GM23338 (cell line): ENCODE measurements around the gene SERPING1. TPM values are rescaled to one million over a fixed set of nuclear protein-coding genes. Genes with fewer than 3 reads are reported as not detected.

Source experiments
- ATAC-seq: fragments of 200-7000 bp; cut with Tn5 transposase; 3 replicates; pipeline ENCODE4 v1.9.1; 2020
- DNase-seq: peaks from one replicate; pipeline ENCODE4 v3.0.0-alpha.2; 2015; ENCODE audit warnings: low spot score
- H2AFZ ChIP-seq: fragments of 200-600 bp; sonication (generic); 2 replicates; pipeline ENCODE4 v1.8.0; 2016; ENCODE audit warnings: antibody characterized with exemption, mild to moderate bottlenecking, moderate library complexity
- H3F3A ChIP-seq: fragments of 200-600 bp; sonication (generic); replicated peaks from 2 replicates; pipeline ENCODE4 v1.8.0; 2017; ENCODE audit warnings: antibody characterized with exemption, mixed run types, low read depth
- H3K27ac ChIP-seq: fragments of 200-600 bp; sonication (generic); 2 replicates; pipeline ENCODE4 v1.6.1; 2016; ENCODE audit warnings: low read depth
- H3K27me3 ChIP-seq: fragments of 200-600 bp; sonication (generic); 2 replicates; pipeline ENCODE4 v1.8.0; 2016; ENCODE audit warnings: mild to moderate bottlenecking, mixed run types, moderate library complexity; ENCODE audit not compliant: insufficient read depth
- H3K36me3 ChIP-seq: fragments of 200-600 bp; sonication (generic); 2 replicates; pipeline ENCODE4 v1.8.0; 2016; ENCODE audit warnings: mild to moderate bottlenecking; ENCODE audit not compliant: insufficient read depth
- H3K4me1 ChIP-seq: fragments of 200-600 bp; sonication (generic); 2 replicates; pipeline ENCODE4 v1.8.0; 2016; ENCODE audit warnings: mild to moderate bottlenecking, moderate library complexity; ENCODE audit not compliant: insufficient read depth
- H3K4me2 ChIP-seq: fragments of 200-600 bp; sonication (generic); 2 replicates; pipeline ENCODE4 v1.7.1; 2017; ENCODE audit warnings: mixed run types
- H3K4me3 ChIP-seq: fragments of 200-600 bp; sonication (generic); 2 replicates; pipeline ENCODE4 v1.6.1; 2016; ENCODE audit warnings: mixed run types
- H3K79me2 ChIP-seq: fragments of 200-600 bp; sonication (generic); replicated peaks from 2 replicates; pipeline ENCODE4 v1.8.0; 2017; ENCODE audit warnings: mild to moderate bottlenecking; ENCODE audit not compliant: insufficient read depth
- H3K9me2 ChIP-seq: fragments of 200-600 bp; sonication (generic); 2 replicates; pipeline ENCODE4 v1.8.0; 2017; ENCODE audit not compliant: insufficient read depth
- H4K20me1 ChIP-seq: fragments of 200-600 bp; sonication (generic); replicated peaks from 2 replicates; pipeline ENCODE4 v1.8.0; 2017; ENCODE audit warnings: mild to moderate bottlenecking; ENCODE audit not compliant: insufficient read depth
- H3K27ac Mint-ChIP-seq: 2 replicates; pipeline ENCODE4 v1.8.0; 2020; ENCODE audit warnings: inconsistent platforms, mild to moderate bottlenecking, moderate library complexity, mixed read lengths
- H3K27me3 Mint-ChIP-seq: 3 replicates; pipeline ENCODE4 v1.8.0; 2022; ENCODE audit warnings: low read depth, mild to moderate bottlenecking, moderate library complexity, mixed read lengths, inconsistent platforms; ENCODE audit not compliant: insufficient read depth, poor library complexity
- H3K36me3 Mint-ChIP-seq: 3 replicates; pipeline ENCODE4 v1.8.0; 2021; ENCODE audit warnings: low read depth, mild to moderate bottlenecking, inconsistent platforms, moderate library complexity, mixed read lengths
- H3K4me1 Mint-ChIP-seq: 3 replicates; pipeline ENCODE4 v1.8.0; 2020; ENCODE audit warnings: mild to moderate bottlenecking, inconsistent platforms, mixed read lengths
- H3K4me3 Mint-ChIP-seq: 3 replicates; pipeline ENCODE4 v1.8.0; 2021; ENCODE audit warnings: moderate library complexity, mild to moderate bottlenecking, inconsistent platforms, mixed read lengths
- H3K9me3 Mint-ChIP-seq: 3 replicates; pipeline ENCODE4 v1.8.0; 2020; ENCODE audit warnings: moderate library complexity, mild to moderate bottlenecking, inconsistent platforms, mixed read lengths
- CREB1 ChIP-seq: fragments of 250-450 bp; sonication (Bioruptor Pico); IDR thresholded peaks from 2 replicates; pipeline ENCODE4 v1.5.0; 2020; ENCODE audit warnings: low read depth, mild to moderate bottlenecking, moderate library complexity
- EZH2 ChIP-seq: fragments of 200-600 bp; sonication (generic); IDR thresholded peaks from one replicate; pipeline ENCODE4 v1.8.0; 2017; ENCODE audit warnings: antibody characterized with exemption, mild to moderate bottlenecking, low read depth; ENCODE audit not compliant: unreplicated experiment
- EZH2phosphoT487 ChIP-seq: fragments of 200-600 bp; sonication (generic); IDR thresholded peaks from one replicate; pipeline ENCODE4 v1.8.1; 2018; ENCODE audit warnings: antibody characterized with exemption; ENCODE audit not compliant: unreplicated experiment
- JUNB ChIP-seq: IDR thresholded peaks from one replicate; pipeline ENCODE4 v1.6.1; 2016; ENCODE audit warnings: antibody characterized with exemption; ENCODE audit not compliant: unreplicated experiment
- NANOG ChIP-seq: IDR thresholded peaks from 2 replicates; pipeline ENCODE4 v1.6.1; 2016; ENCODE audit warnings: antibody characterized with exemption, borderline replicate concordance
- POLR2AphosphoS5 ChIP-seq: IDR thresholded peaks from 2 replicates; pipeline ENCODE4 v1.6.1; 2016; ENCODE audit warnings: antibody characterized with exemption, low read depth
- STAT1 ChIP-seq: IDR thresholded peaks from one replicate; pipeline ENCODE4 v1.6.1; 2016; ENCODE audit warnings: antibody characterized with exemption; ENCODE audit not compliant: unreplicated experiment
- ZNF114 ChIP-seq: fragments of 250-450 bp; sonication (Bioruptor Pico); IDR thresholded peaks from 2 replicates; pipeline ENCODE4 v1.5.0; 2020; ENCODE audit warnings: mild to moderate bottlenecking, moderate library complexity
- ZNF331 ChIP-seq: fragments of 250-450 bp; sonication (Bioruptor Pico); IDR thresholded peaks from 2 replicates; pipeline ENCODE4 v1.5.0; 2020; ENCODE audit warnings: low read depth, mild to moderate bottlenecking, moderate library complexity
- polyA plus RNA-seq: library from polyadenylated mRNA; unstranded; fragments of >200 nt; fragmentation: Nextera tagmentation; extraction: Ambion mirVana; gene quantifications from 2 replicates; pipeline ENCODE4 v1.2.1, GENCODE V29; 2016
- total RNA-seq: library from RNA; depleted of rRNA; stranded (reverse); fragments of >200 nt; shearing (Covaris generic); gene quantifications from 2 replicates; pipeline ENCODE4 v1.2.3, GENCODE V29; 2014
- TF ChIP-seq, protein P1 (sequence below): IDR thresholded peaks from one replicate; pipeline ENCODE4 v1.6.1; 2018; ENCODE audit warnings: antibody characterized with exemption; ENCODE audit not compliant: unreplicated experiment
- TF ChIP-seq, protein P2 (sequence below), 2 experiments: fragments of 200-600 bp in 1 of 2; sonication (generic) in 1 of 2; conservative IDR thresholded peaks; 2 replicates each; pipeline versions ENCODE4 v1.5.1 to v1.6.1; 2016 to 2017; ENCODE audit warnings: antibody characterized with exemption in 2 of 2, low read depth in 2 of 2, mild to moderate bottlenecking in 2 of 2, moderate library complexity in 1 of 2
- TF ChIP-seq, protein P3 (sequence below): IDR thresholded peaks from 2 replicates; pipeline ENCODE4 v1.6.1; 2016; ENCODE audit warnings: antibody characterized with exemption
- TF ChIP-seq, protein P4 (sequence below): fragments of 250-450 bp; sonication (Bioruptor Pico); IDR thresholded peaks from 2 replicates; pipeline ENCODE4 v1.5.0; 2020; ENCODE audit warnings: mild to moderate bottlenecking, moderate library complexity

Gene SERPING1
- total and polyA plus RNA-seq, 2 experiments from 2014 or later, result 42.3 to 54.7 TPM

DNA sequence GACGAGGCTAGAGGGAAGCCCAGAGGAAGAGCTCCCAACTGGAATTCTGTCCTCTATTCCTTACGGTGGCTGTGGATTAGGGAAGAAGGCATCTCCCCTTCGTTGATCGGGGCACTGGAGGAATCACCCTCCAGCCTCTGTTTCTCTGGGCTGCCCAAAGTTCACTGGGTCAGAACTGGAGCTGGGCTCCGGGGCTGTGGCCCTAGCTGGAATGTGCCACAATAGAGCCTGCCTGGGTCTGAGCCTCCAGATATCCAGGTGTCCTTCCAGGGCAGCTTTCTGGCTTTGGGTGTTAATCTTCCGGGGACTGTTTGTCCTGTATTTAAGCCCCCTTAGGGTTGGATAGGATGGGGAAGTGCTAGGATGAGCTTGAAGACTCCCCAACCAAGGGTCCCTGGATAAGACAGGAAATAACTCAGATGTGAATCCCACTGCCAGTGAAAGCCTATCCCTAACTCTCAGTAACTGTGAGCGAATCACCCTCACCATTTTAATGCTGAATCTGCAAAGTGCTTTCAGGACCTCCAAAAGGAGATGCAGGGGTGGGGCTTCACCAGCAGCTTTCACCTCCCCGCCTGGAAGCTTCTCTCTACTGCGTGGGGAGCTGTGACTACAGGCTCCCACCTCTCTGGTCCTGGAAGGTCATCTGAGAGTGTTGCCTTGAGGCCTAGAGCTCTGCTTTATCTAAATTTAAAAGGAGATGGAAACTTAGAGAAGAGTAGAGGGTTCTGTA is 42.7 kb downstream of the SERPING1 start:
- peak overlapping the region; percentile 99 for H3K4me3 ChIP-seq
- H3K9me2 ChIP-seq, result peaks cover 10% of the 10 kb centered on the region
- Mint-ChIP-seq H3K27ac (peak overlapping the region; percentile 97), H3K4me1 (peaks cover 69% of the 10 kb centered on the region), H3K4me3 (peak overlapping the region; percentile 99), H3K27me3 (peaks cover 38% of the 10 kb centered on the region), H3K36me3 (peaks cover 56% of the 10 kb centered on the region), H3K9me3 (peaks cover 3% of the 10 kb centered on the region; the same call in 1 of the 3 replicates)
- peaks cover 18% of the 10 kb centered on the region; the same call in 1 of the 2 replicates for H3K36me3 ChIP-seq
- no peak for TF ChIP-seq ZNF114 (CRISPR knock-in tag)
- no peak for TF ChIP-seq STAT1
- TF ChIP-seq, protein P1, sequence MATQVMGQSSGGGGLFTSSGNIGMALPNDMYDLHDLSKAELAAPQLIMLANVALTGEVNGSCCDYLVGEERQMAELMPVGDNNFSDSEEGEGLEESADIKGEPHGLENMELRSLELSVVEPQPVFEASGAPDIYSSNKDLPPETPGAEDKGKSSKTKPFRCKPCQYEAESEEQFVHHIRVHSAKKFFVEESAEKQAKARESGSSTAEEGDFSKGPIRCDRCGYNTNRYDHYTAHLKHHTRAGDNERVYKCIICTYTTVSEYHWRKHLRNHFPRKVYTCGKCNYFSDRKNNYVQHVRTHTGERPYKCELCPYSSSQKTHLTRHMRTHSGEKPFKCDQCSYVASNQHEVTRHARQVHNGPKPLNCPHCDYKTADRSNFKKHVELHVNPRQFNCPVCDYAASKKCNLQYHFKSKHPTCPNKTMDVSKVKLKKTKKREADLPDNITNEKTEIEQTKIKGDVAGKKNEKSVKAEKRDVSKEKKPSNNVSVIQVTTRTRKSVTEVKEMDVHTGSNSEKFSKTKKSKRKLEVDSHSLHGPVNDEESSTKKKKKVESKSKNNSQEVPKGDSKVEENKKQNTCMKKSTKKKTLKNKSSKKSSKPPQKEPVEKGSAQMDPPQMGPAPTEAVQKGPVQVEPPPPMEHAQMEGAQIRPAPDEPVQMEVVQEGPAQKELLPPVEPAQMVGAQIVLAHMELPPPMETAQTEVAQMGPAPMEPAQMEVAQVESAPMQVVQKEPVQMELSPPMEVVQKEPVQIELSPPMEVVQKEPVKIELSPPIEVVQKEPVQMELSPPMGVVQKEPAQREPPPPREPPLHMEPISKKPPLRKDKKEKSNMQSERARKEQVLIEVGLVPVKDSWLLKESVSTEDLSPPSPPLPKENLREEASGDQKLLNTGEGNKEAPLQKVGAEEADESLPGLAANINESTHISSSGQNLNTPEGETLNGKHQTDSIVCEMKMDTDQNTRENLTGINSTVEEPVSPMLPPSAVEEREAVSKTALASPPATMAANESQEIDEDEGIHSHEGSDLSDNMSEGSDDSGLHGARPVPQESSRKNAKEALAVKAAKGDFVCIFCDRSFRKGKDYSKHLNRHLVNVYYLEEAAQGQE, result no peak
- TF ChIP-seq, protein P2, sequence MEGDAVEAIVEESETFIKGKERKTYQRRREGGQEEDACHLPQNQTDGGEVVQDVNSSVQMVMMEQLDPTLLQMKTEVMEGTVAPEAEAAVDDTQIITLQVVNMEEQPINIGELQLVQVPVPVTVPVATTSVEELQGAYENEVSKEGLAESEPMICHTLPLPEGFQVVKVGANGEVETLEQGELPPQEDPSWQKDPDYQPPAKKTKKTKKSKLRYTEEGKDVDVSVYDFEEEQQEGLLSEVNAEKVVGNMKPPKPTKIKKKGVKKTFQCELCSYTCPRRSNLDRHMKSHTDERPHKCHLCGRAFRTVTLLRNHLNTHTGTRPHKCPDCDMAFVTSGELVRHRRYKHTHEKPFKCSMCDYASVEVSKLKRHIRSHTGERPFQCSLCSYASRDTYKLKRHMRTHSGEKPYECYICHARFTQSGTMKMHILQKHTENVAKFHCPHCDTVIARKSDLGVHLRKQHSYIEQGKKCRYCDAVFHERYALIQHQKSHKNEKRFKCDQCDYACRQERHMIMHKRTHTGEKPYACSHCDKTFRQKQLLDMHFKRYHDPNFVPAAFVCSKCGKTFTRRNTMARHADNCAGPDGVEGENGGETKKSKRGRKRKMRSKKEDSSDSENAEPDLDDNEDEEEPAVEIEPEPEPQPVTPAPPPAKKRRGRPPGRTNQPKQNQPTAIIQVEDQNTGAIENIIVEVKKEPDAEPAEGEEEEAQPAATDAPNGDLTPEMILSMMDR (conservative IDR thresholded peaks at IDR 0.05; ENCODE audit: low read depth in 2 of 2), result no peak
- TF ChIP-seq, protein P3, sequence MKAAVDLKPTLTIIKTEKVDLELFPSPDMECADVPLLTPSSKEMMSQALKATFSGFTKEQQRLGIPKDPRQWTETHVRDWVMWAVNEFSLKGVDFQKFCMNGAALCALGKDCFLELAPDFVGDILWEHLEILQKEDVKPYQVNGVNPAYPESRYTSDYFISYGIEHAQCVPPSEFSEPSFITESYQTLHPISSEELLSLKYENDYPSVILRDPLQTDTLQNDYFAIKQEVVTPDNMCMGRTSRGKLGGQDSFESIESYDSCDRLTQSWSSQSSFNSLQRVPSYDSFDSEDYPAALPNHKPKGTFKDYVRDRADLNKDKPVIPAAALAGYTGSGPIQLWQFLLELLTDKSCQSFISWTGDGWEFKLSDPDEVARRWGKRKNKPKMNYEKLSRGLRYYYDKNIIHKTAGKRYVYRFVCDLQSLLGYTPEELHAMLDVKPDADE, result no peak
- TF ChIP-seq, protein P4, sequence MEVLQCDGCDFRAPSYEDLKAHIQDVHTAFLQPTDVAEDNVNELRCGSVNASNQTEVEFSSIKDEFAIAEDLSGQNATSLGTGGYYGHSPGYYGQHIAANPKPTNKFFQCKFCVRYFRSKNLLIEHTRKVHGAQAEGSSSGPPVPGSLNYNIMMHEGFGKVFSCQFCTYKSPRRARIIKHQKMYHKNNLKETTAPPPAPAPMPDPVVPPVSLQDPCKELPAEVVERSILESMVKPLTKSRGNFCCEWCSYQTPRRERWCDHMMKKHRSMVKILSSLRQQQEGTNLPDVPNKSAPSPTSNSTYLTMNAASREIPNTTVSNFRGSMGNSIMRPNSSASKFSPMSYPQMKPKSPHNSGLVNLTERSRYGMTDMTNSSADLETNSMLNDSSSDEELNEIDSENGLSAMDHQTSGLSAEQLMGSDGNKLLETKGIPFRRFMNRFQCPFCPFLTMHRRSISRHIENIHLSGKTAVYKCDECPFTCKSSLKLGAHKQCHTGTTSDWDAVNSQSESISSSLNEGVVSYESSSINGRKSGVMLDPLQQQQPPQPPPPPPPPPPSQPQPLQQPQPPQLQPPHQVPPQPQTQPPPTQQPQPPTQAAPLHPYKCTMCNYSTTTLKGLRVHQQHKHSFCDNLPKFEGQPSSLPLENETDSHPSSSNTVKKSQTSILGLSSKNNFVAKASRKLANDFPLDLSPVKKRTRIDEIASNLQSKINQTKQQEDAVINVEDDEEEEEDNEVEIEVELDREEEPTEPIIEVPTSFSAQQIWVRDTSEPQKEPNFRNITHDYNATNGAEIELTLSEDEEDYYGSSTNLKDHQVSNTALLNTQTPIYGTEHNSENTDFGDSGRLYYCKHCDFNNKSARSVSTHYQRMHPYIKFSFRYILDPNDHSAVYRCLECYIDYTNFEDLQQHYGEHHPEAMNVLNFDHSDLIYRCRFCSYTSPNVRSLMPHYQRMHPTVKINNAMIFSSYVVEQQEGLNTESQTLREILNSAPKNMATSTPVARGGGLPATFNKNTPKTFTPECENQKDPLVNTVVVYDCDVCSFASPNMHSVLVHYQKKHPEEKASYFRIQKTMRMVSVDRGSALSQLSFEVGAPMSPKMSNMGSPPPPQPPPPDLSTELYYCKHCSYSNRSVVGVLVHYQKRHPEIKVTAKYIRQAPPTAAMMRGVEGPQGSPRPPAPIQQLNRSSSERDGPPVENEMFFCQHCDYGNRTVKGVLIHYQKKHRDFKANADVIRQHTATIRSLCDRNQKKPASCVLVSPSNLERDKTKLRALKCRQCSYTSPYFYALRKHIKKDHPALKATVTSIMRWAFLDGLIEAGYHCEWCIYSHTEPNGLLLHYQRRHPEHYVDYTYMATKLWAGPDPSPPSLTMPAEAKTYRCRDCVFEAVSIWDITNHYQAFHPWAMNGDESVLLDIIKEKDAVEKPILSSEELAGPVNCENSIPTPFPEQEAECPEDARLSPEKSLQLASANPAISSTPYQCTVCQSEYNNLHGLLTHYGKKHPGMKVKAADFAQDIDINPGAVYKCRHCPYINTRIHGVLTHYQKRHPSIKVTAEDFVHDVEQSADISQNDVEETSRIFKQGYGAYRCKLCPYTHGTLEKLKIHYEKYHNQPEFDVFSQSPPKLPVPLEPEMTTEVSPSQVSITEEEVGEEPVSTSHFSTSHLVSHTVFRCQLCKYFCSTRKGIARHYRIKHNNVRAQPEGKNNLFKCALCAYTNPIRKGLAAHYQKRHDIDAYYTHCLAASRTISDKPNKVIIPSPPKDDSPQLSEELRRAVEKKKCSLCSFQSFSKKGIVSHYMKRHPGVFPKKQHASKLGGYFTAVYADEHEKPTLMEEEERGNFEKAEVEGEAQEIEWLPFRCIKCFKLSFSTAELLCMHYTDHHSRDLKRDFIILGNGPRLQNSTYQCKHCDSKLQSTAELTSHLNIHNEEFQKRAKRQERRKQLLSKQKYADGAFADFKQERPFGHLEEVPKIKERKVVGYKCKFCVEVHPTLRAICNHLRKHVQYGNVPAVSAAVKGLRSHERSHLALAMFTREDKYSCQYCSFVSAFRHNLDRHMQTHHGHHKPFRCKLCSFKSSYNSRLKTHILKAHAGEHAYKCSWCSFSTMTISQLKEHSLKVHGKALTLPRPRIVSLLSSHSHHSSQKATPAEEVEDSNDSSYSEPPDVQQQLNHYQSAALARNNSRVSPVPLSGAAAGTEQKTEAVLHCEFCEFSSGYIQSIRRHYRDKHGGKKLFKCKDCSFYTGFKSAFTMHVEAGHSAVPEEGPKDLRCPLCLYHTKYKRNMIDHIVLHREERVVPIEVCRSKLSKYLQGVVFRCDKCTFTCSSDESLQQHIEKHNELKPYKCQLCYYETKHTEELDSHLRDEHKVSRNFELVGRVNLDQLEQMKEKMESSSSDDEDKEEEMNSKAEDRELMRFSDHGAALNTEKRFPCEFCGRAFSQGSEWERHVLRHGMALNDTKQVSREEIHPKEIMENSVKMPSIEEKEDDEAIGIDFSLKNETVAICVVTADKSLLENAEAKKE (CRISPR knock-in tag), result no peak
- TF ChIP-seq ZNF331 (CRISPR knock-in tag), result no peak
- no peak; the same call in 1 of the 2 replicates for TF ChIP-seq POLR2AphosphoS5
- no peak for TF ChIP-seq JUNB
- TF ChIP-seq EZH2, result no peak
- TF ChIP-seq EZH2phosphoT487, result no peak
- TF ChIP-seq NANOG, result no peak
- TF ChIP-seq CREB1 (CRISPR knock-in tag), result no peak
- peaks cover 57% of the 10 kb centered on the region for H3K4me1 ChIP-seq
- H3K27me3 ChIP-seq, result no peaks in the 10 kb centered on the region
- peaks cover 51% of the 10 kb centered on the region for H3K79me2 ChIP-seq
- H3F3A ChIP-seq, result peaks cover 70% of the 10 kb centered on the region
- H3K27ac ChIP-seq, result peak overlapping the region; percentile 98
- H3K4me2 ChIP-seq, result peak overlapping the region; percentile 79
- no peak overlapping the region for H2AFZ ChIP-seq
- ATAC-seq (no peak), DNase-seq (no peak)
- H4K20me1 ChIP-seq, result peaks cover 40% of the 10 kb centered on the region
